HUES48 (cell line): ENCODE measurements around the gene IKZF2.

ENCODE experiments used
- H3K27ac ChIP-seq: one replicate; pipeline ENCODE4 v1.7.0; 2013; ENCODE audit warnings: low read depth, low read length, inconsistent platforms
- H3K27me3 ChIP-seq: 2 replicates; pipeline ENCODE4 v1.6.1; 2013; ENCODE audit warnings: mild to moderate bottlenecking, low read length; ENCODE audit not compliant: control insufficient read depth, insufficient read depth
- H3K36me3 ChIP-seq: 2 replicates; pipeline ENCODE4 v1.6.1; 2013; ENCODE audit warnings: low read length; ENCODE audit not compliant: control insufficient read depth, insufficient read depth
- H3K4me1 ChIP-seq: 2 replicates; pipeline ENCODE4 v1.6.1; 2013; ENCODE audit warnings: mild to moderate bottlenecking, low read length; ENCODE audit not compliant: control insufficient read depth, insufficient read depth
- H3K4me3 ChIP-seq: 2 replicates; pipeline ENCODE4 v1.5.1; 2013; ENCODE audit warnings: mild to moderate bottlenecking, low read depth, low read length
- H3K9ac ChIP-seq: 2 replicates; pipeline ENCODE4 v1.6.1; 2013; ENCODE audit warnings: mild to moderate bottlenecking, low read depth, low read length, moderate library complexity
- H3K9me3 ChIP-seq: 2 replicates; pipeline ENCODE4 v1.6.1; 2013; ENCODE audit warnings: low read length; ENCODE audit not compliant: control insufficient read depth, insufficient read depth

Gene IKZF2

DNA sequence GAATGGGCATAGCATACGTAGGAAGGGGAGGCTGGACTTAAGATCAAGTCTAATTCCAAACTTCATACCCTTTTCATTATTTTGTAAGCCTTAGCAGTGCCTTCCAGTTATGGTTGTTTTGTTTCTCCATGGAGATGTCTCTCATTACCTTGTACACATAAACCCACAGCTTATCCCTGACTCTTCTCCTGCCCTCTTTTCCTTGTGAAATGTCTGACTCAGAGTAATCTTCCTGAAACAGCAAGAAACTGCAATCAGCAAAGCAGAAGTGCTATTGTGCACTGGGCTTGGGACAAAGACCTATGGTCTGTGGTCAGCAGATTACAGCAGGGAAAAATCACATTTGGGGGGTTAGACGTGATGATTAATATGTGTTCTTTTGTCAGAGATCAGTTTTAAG, 176.7 kb downstream of the IKZF2 start:
- H3K27me3 ChIP-seq = no peaks in the 10 kb centered on the region
- no peak overlapping the region for H3K9ac ChIP-seq
- H3K9me3 ChIP-seq = no peaks in the 10 kb centered on the region
- H3K4me1 ChIP-seq = no peaks in the 10 kb centered on the region
- no peak overlapping the region for H3K27ac ChIP-seq
- H3K4me3 ChIP-seq = no peak overlapping the region
- H3K36me3 ChIP-seq = no peaks in the 10 kb centered on the region

DNA sequence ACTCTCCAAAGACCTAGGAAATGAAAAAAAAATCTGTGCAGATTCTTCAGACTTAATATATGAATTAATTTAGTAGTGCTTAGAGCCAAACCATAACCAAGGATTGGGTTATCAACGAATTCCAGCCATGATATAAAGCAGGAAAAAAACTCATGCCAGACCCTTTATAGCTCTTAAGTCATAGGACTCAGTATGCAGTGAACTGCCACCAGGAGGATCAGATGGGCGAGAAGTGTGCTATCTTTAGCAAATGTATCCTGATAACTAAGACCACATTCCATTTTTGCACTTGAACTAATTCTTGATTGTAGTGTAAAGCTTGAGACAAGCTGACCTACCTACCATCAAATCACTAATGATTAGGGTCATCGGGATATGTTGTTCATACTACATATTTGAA, 178.1 kb downstream of the IKZF2 start:
- Histone ChIP-seq H3K36me3 (no peaks in the 10 kb centered on the region), H3K4me1 (peaks cover 4% of the 10 kb centered on the region; the same call in 1 of the 2 replicates), H3K27me3 (no peaks in the 10 kb centered on the region)

DNA sequence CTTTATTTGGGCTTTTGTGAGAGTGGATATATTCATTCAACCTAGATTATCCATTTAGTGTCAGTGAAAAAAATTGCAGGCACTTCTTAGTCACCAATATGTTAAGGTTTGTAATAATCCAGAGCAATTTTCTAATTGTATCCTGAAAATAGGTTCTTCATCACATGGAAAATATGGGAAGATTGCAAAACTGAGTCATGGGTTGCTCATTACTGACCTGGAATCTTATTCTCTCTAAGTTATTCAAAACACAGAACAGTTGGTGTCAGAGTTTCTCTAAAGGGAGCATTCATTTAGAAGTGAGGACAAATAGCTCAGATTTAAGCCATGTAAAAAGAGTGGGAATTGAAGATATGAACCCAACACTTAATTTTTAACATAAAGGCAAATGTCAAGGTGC, 181.3 kb downstream of the IKZF2 start:
- H3K4me1 ChIP-seq = peaks cover 13% of the 10 kb centered on the region; the same call in 1 of the 2 replicates
- no peak overlapping the region for H3K9ac ChIP-seq
- H3K9me3 ChIP-seq = no peaks in the 10 kb centered on the region
- no peaks in the 10 kb centered on the region for H3K36me3 ChIP-seq
- no peak overlapping the region for H3K4me3 ChIP-seq
- H3K27me3 ChIP-seq = no peaks in the 10 kb centered on the region
- no peak overlapping the region for H3K27ac ChIP-seq

More for the DNA sequence above, 178.1 kb downstream of the IKZF2 start:
- Histone ChIP-seq H3K4me3 (no peak overlapping the region), H3K9ac (no peak overlapping the region), H3K27ac (no peak overlapping the region), H3K9me3 (no peaks in the 10 kb centered on the region)

GRCh38 chr2:212968284-212969081, 182.9 kb downstream of the IKZF2 start:
- Histone ChIP-seq H3K4me3 (no peak overlapping the region), H3K4me1 (peaks cover 13% of the 10 kb centered on the region; the same call in 1 of the 2 replicates), H3K9me3 (no peaks in the 10 kb centered on the region), H3K27me3 (no peaks in the 10 kb centered on the region), H3K36me3 (no peaks in the 10 kb centered on the region), H3K9ac (no peak overlapping the region), H3K27ac (no peak overlapping the region)

DNA sequence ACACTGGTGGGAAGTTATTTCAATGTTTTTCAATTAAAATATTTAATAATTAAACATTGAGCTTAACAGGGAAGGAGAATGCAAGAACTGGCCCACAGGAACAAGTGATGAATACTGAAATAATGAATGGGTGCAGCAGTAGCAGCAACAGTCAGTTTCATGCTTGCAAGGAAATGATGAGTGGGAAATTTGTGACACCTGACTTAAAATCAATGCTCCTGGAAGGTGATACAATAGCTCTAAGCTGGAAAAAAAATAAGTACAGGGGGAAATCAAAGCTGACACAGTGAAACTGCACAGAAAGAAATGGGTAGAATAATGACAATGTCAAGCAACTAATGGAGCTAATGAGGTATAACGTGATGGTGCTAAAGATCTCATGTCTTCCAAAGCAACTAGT, 184.5 kb downstream of the IKZF2 start:
- Histone ChIP-seq H3K9me3 (no peaks in the 10 kb centered on the region), H3K4me3 (no peak overlapping the region), H3K27me3 (no peaks in the 10 kb centered on the region), H3K27ac (no peak overlapping the region), H3K9ac (no peak overlapping the region), H3K36me3 (no peaks in the 10 kb centered on the region), H3K4me1 (peaks cover 13% of the 10 kb centered on the region; the same call in 1 of the 2 replicates)

DNA sequence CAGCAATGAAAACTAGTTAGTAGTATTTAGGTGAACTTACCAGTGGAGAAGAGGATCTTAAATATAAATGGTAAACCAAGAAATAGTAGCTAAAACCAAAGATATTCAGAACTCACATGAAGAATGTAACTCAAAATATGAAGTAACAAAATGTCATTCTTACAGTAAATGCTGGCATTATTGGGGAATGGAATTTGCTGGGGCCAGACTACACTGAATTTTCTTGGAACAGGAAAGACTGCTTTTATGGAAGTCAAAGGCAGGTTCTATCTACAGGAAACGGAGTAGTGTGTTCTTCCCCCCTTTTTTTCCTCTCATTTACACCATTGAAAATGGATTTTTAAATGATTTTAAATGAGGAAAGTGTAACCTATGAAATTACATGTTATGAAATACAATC, 188.7 kb downstream of the IKZF2 start:
- Histone ChIP-seq H3K4me1 (peaks cover 3% of the 10 kb centered on the region; the same call in 1 of the 2 replicates), H3K9ac (no peak overlapping the region), H3K4me3 (no peak overlapping the region), H3K27me3 (no peaks in the 10 kb centered on the region), H3K27ac (no peak overlapping the region), H3K36me3 (no peaks in the 10 kb centered on the region), H3K9me3 (no peaks in the 10 kb centered on the region)

DNA sequence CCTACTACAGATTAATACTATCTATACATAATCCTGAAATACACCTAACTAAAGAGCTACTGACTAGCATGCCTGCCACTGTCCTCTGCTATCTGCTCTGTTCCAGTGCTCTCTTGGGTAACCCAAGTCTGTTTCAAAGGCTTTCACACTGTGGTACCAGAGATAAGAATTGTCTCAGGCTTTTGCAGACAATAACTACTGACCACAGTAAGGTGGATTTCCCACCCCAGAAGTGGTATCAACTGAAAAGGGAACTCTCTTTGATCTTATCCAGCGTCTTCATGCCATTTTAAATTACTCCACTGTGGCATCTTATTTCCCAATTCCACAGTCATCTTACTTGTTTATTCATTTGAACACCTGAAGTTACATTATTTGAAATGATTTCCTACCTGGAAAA, 190.2 kb downstream of the IKZF2 start:
- H3K36me3 ChIP-seq = no peaks in the 10 kb centered on the region
- H3K9ac ChIP-seq = no peak overlapping the region
- no peak overlapping the region for H3K27ac ChIP-seq
- no peaks in the 10 kb centered on the region for H3K9me3 ChIP-seq
- H3K4me1 ChIP-seq = no peaks in the 10 kb centered on the region
- H3K27me3 ChIP-seq = no peaks in the 10 kb centered on the region
- no peak overlapping the region for H3K4me3 ChIP-seq

DNA sequence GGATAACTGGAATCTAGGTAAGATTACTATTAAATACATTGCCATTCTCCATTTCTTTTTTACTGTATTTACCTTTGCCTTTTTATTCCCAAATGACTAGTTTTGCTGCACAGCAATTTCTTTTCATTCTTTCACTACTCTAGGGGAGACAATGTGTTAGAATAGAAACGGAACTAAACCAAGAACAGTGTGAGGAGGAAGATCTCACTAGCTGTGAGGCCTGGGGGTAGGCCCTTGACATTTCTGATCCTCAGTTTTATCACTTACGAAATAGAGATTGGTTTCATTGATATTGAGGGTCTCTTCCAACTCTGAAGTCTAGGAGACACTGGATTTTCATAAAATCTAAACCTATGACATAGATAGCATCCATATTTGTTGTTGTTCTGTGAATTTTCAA, 191.1 kb downstream of the IKZF2 start:
- H3K9ac ChIP-seq = no peak overlapping the region
- H3K27me3 ChIP-seq = no peaks in the 10 kb centered on the region
- no peaks in the 10 kb centered on the region for H3K36me3 ChIP-seq
- H3K4me1 ChIP-seq = no peaks in the 10 kb centered on the region
- no peak overlapping the region for H3K27ac ChIP-seq
- H3K4me3 ChIP-seq = no peak overlapping the region
- no peaks in the 10 kb centered on the region for H3K9me3 ChIP-seq

GRCh38 chr2:212959471-212960117, 191.8 kb downstream of the IKZF2 start:
- Histone ChIP-seq H3K4me1 (no peaks in the 10 kb centered on the region), H3K27ac (no peak overlapping the region), H3K4me3 (no peak overlapping the region)

DNA sequence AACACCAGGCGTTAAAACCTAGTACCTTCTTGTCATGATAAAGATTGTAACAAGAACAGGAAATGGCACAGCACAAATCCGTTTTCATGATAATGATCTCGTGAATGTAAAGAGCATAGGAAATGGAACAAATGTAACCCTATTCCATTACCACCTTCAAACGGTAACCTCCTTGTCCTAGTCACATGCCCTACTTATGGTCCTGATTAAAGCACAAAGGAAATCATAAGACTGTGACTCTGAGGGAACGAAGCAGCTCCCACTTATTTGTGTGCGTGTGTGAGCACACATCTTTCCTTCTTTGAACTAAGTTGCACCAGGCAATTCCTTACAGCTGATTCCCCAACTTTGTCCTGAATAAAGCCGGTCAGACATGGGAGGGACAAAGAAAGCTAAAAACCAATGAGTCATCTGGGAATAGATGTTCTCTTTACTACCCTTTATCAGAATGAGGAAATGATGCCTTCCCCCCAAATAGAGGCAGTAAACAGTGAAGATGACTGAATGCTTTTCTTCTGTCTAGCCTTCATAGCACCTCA, 192.6 kb downstream of the IKZF2 start:
- H3K27ac ChIP-seq = no peak overlapping the region
- H3K9ac ChIP-seq = no peak overlapping the region
- no peaks in the 10 kb centered on the region for H3K9me3 ChIP-seq
- H3K36me3 ChIP-seq = no peaks in the 10 kb centered on the region
- no peak overlapping the region for H3K4me3 ChIP-seq
- no peaks in the 10 kb centered on the region for H3K27me3 ChIP-seq
- H3K4me1 ChIP-seq = no peaks in the 10 kb centered on the region

More at GRCh38 chr2:212959471-212960117, 191.8 kb downstream of the IKZF2 start:
- Histone ChIP-seq H3K9ac (no peak overlapping the region), H3K27me3 (no peaks in the 10 kb centered on the region), H3K9me3 (no peaks in the 10 kb centered on the region), H3K36me3 (no peaks in the 10 kb centered on the region)

DNA sequence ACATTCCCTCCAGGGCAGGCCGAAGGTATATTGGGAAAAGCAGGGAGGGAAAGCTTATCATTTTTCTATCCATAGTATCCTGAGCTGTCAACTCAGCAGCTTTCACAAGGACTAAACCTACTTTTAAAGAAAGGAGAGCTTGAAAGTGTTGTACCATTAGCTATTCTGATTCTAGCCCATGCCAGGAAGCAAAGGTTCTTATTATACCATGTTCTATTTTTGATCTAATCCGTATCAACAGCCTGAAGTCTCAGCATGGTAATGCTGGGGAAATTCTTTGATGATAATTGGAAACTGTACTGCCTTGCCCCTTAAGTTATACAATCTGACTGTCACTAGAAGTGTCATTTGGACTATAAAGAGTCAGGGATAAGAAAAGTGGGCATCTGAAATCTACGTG, 193.3 kb downstream of the IKZF2 start:
- Histone ChIP-seq H3K27ac (no peak overlapping the region), H3K36me3 (no peaks in the 10 kb centered on the region), H3K9ac (no peak overlapping the region), H3K4me1 (no peaks in the 10 kb centered on the region), H3K4me3 (no peak overlapping the region), H3K9me3 (no peaks in the 10 kb centered on the region), H3K27me3 (no peaks in the 10 kb centered on the region)
